Uterus (tissue), 4 donors: Measurements from ENCODE around the gene TMEM150C. TPM values are rescaled to one million over a fixed set of nuclear protein-coding genes. Genes with fewer than 3 reads are reported as not detected.

Source experiments
- DNase-seq, 2 donors: peaks; one replicate each; pipeline ENCODE4 v3.0.0-alpha.2; 2019 to 2020
- H3K27ac ChIP-seq, 2 donors: fragments of 200-600 bp; sonication (generic); 1 replicate in 1 of 2; 2 replicates in 1 of 2; pipeline ENCODE4 v1.5.1; 2016 to 2018
- H3K27me3 ChIP-seq, 2 donors: fragments of 200-600 bp; sonication (generic); one replicate each; pipeline ENCODE4 v1.5.1; 2018 to 2019; ENCODE audit warnings: control low read depth in 1 of 2
- H3K36me3 ChIP-seq, 2 donors: fragments of 200-600 bp; sonication (generic); one replicate each; pipeline ENCODE4 v1.5.1; 2019; ENCODE audit warnings: control low read depth in 1 of 2
- H3K4me1 ChIP-seq, 2 donors: fragments of 200-600 bp; sonication (generic); one replicate each; pipeline ENCODE4 v1.5.1; 2018 to 2019; ENCODE audit warnings: control low read depth in 1 of 2
- H3K4me3 ChIP-seq, 2 donors: fragments of 200-600 bp; sonication (generic); 1 replicate in 1 of 2; 2 replicates in 1 of 2; pipeline ENCODE4 v1.5.1; 2018 to 2019; ENCODE audit warnings: mild to moderate bottlenecking in 1 of 2
- H3K9me3 ChIP-seq, 2 donors: fragments of 200-600 bp; sonication (generic); one replicate each; pipeline ENCODE4 v1.5.1; 2019; ENCODE audit warnings: control low read depth in 1 of 2
- POLR2A ChIP-seq, 2 donors: fragments of 450-650 bp; IDR thresholded peaks; one replicate each; pipeline ENCODE4 v1.6.1; 2016; ENCODE audit warnings: antibody characterized with exemption in 2 of 2, mild to moderate bottlenecking in 1 of 2, moderate library complexity in 1 of 2
- intact Hi-C: fragments of 100-400 bp; cut with DNase I; formaldehyde crosslinking; loops from one replicate; pipeline ENCODE4 v1.15.1; 2023; ENCODE audit warnings: low total_unique reads
- total RNA-seq, 4 donors: library from RNA; depleted of rRNA in 3 of 4; stranded (reverse); fragments of >200 nt in 3 of 4; gene quantifications; one replicate each; pipeline versions ENCODE4 v1.1.0 to v1.2.4, GENCODE V29; 2014 to 2023
- TF ChIP-seq, protein P1 (sequence below), 4 experiments: fragments of 200-600 bp in 2 of 4; fragments of 450-650 bp in 2 of 4; sonication (generic) in 2 of 4; IDR thresholded peaks; one replicate each; pipeline ENCODE4 v1.5.1; 2016 to 2019; ENCODE audit warnings: antibody characterized with exemption in 4 of 4, mild to moderate bottlenecking in 2 of 4, moderate library complexity in 1 of 4
- donor health status: DM: yes; HTN: yes; CAD: no.

Gene TMEM150C
- 10 to 100 TPM in 2 of 4 donors, 1 to 10 TPM in 2; 3.1 to 22.5 (median 11.6) TPM for total RNA-seq

DNA sequence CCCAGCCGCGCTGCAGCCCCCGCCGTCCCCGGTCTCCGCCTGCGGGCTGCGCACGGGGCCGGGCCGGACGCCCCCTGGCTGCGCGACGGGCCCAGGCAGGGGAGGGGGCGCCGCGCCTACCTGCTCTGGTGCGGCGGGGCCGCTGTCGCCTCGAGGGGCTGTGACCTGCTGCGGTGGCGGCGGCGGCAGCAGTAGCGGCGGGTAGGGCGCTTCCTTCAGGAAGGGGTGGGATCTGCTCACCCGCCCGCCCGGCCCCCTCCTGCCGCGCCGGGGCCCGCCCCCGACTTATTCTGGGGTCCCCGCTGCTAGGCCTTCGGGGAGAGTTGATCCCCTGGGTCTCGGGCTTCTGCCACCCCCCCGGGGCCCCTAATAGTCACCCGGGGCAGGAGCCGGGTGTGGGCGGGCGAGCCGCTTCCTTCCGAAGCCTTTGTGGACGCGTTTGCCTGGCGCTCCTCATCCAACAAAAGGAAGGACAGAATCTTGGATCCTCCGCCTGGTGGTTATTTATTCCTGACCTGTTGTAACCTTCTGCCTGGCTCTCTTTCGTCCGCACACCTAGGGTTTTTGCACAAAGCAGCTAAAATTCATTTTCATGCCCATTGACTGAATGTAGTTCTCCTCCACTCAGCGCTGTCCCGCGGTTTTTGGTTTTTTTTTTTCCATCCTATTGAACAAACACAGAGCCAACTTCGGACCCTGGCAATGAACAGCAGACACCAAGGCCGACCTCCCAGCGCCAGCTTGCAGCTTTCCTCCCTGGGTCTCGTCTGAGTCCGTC is at the start of gene TMEM150C:
Gene TMEM150C, minus strand, starts transcription at position 203 of the 778 bp plus-strand sequence. CDS start 57,331 bp downstream, outside the sequence.
- no peaks in the 10 kb centered on the region for H3K36me3 ChIP-seq
- H3K27ac ChIP-seq: no peak within 1 kb of the TSS
- TF ChIP-seq, protein P1, sequence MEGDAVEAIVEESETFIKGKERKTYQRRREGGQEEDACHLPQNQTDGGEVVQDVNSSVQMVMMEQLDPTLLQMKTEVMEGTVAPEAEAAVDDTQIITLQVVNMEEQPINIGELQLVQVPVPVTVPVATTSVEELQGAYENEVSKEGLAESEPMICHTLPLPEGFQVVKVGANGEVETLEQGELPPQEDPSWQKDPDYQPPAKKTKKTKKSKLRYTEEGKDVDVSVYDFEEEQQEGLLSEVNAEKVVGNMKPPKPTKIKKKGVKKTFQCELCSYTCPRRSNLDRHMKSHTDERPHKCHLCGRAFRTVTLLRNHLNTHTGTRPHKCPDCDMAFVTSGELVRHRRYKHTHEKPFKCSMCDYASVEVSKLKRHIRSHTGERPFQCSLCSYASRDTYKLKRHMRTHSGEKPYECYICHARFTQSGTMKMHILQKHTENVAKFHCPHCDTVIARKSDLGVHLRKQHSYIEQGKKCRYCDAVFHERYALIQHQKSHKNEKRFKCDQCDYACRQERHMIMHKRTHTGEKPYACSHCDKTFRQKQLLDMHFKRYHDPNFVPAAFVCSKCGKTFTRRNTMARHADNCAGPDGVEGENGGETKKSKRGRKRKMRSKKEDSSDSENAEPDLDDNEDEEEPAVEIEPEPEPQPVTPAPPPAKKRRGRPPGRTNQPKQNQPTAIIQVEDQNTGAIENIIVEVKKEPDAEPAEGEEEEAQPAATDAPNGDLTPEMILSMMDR (IDR thresholded peaks at IDR 0.05): peak in 2 of 4 experiments; percentile 11 to 37
- TF ChIP-seq POLR2A (IDR thresholded peaks at IDR 0.05): no peak
- peak within 1 kb of the TSS; percentile 36 to 62 for H3K4me3 ChIP-seq
- intact Hi-C loops: no loop called here
- H3K4me1 ChIP-seq: no peaks in the 10 kb centered on the region
- H3K27me3 ChIP-seq: no peaks in the 10 kb centered on the region
- DNase-seq: no peak
- no peaks in the 10 kb centered on the region for H3K9me3 ChIP-seq

DNA sequence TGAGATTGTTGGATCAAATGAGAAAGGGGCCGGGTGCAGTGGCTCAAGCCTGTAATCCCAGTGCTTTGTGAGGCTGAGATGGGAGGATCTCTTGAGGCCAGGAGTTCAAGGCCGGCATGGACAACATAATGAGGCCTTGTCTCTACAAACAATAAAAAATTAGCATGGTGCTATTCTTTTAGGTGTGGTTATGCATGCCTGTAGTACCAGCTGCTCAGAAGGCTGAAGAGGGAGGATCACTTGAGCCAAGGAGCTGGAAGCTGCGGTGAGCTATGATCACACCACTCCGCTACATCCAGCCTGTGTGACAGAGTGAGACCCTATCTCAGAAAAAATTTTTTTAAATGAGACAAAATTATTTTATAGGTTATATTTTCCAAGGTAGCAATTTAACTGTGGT is 49.7 kb upstream of the TMEM150C start:
- TF ChIP-seq POLR2A (IDR thresholded peaks at IDR 0.05): no peak
- TF ChIP-seq, protein P1 (IDR thresholded peaks at IDR 0.05): no peak
- Histone ChIP-seq H3K27ac (no peak overlapping the region), H3K4me1 (no peaks in the 10 kb centered on the region), H3K9me3 (no peaks in the 10 kb centered on the region), H3K36me3 (no peaks in the 10 kb centered on the region), H3K27me3 (no peaks in the 10 kb centered on the region), H3K4me3 (no peak overlapping the region)
- intact Hi-C loops: no loop called here
- no peak for DNase-seq

GRCh38 chr4:82610041-82610440 is 48.3 kb upstream of the TMEM150C start:
- intact Hi-C loops: no loop called here
- H3K27ac ChIP-seq: no peak overlapping the region
- no peak for DNase-seq

GRCh38 chr4:82606622-82607021 is 44.8 kb upstream of the TMEM150C start:
- TF ChIP-seq POLR2A (IDR thresholded peaks at IDR 0.05): no peak
- TF ChIP-seq, protein P1 (IDR thresholded peaks at IDR 0.05): no peak
- H3K4me1 ChIP-seq: no peaks in the 10 kb centered on the region
- H3K27ac ChIP-seq: no peak overlapping the region
- no peaks in the 10 kb centered on the region for H3K36me3 ChIP-seq
- no peaks in the 10 kb centered on the region for H3K9me3 ChIP-seq
- H3K27me3 ChIP-seq: no peaks in the 10 kb centered on the region
- intact Hi-C loops: no loop called here
- no peak overlapping the region for H3K4me3 ChIP-seq
- DNase-seq: no peak

More at GRCh38 chr4:82610041-82610440, 48.3 kb upstream of the TMEM150C start:
- no peaks in the 10 kb centered on the region for H3K36me3 ChIP-seq
- H3K9me3 ChIP-seq: no peaks in the 10 kb centered on the region
- TF ChIP-seq, protein P1 (IDR thresholded peaks at IDR 0.05): no peak
- no peak for TF ChIP-seq POLR2A (IDR thresholded peaks at IDR 0.05)
- H3K4me3 ChIP-seq: no peak overlapping the region
- no peaks in the 10 kb centered on the region for H3K27me3 ChIP-seq
- H3K4me1 ChIP-seq: no peaks in the 10 kb centered on the region

- TF ChIP-seq, protein P1 (IDR thresholded peaks at IDR 0.05): no peak
- TF ChIP-seq POLR2A (IDR thresholded peaks at IDR 0.05): no peak
Measured at GRCh38 chr4:82604522-82604921, 42.7 kb upstream of the TMEM150C start.

More at GRCh38 chr4:82604522-82604921, 42.7 kb upstream of the TMEM150C start:
- Histone ChIP-seq H3K27me3 (no peaks in the 10 kb centered on the region), H3K4me3 (no peak overlapping the region), H3K4me1 (no peaks in the 10 kb centered on the region), H3K36me3 (no peaks in the 10 kb centered on the region), H3K9me3 (no peaks in the 10 kb centered on the region), H3K27ac (no peak overlapping the region)
- DNase-seq: no peak
- intact Hi-C loops: no loop called here
